Ascending aorta (tissue), 2 donors: ENCODE results near the gene RASSF10. TPM values are rescaled to one million over a fixed set of nuclear protein-coding genes. Genes with fewer than 3 reads are reported as not detected.

Experiments used
- DNase-seq, 2 donors: peaks; one replicate each; pipeline ENCODE4 v3.0.0-alpha.2; 2019; ENCODE audit warnings: low spot score in 2 of 2
- H3K27ac ChIP-seq, 2 donors: fragments of 200-600 bp; sonication (generic); one replicate each; pipeline ENCODE4 v1.5.1; 2016 to 2017; ENCODE audit warnings: mild to moderate bottlenecking in 1 of 2
- H3K27me3 ChIP-seq: fragments of 200-600 bp; sonication (generic); one replicate; pipeline ENCODE4 v1.5.1; 2017
- H3K36me3 ChIP-seq, 2 donors: fragments of 200-600 bp; sonication (generic); one replicate each; pipeline ENCODE4 v1.5.1; 2016
- H3K4me1 ChIP-seq, 2 donors: fragments of 200-600 bp; sonication (generic); one replicate each; pipeline ENCODE4 v1.5.1; 2016 to 2017; ENCODE audit warnings: mild to moderate bottlenecking in 1 of 2
- H3K4me3 ChIP-seq, 2 donors: fragments of 200-600 bp; sonication (generic); one replicate each; pipeline ENCODE4 v1.5.1; 2016 to 2017; ENCODE audit warnings: mild to moderate bottlenecking in 1 of 2
- H3K9me3 ChIP-seq, 2 donors: fragments of 200-600 bp; sonication (generic); one replicate each; pipeline ENCODE4 v1.5.1; 2016
- intact Hi-C: fragments of 100-400 bp; cut with DNase I; formaldehyde crosslinking; loops from one replicate; pipeline ENCODE4 v1.15.1; 2023
- total RNA-seq: library from RNA; depleted of rRNA; stranded (reverse); fragments of >200 nt; gene quantifications from one replicate; pipeline ENCODE4 v1.1.0, GENCODE V29; 2016
- TF ChIP-seq, protein P1 (sequence below), 3 experiments: fragments of 200-600 bp in 2 of 3; fragments of 450-650 bp in 1 of 3; sonication (generic) in 2 of 3; IDR thresholded peaks; one replicate each; pipeline ENCODE4 v1.5.1; 2016 to 2019; ENCODE audit warnings: antibody characterized with exemption in 3 of 3, mild to moderate bottlenecking in 1 of 3, moderate library complexity in 1 of 3

The RASSF10 gene
- total RNA-seq, 1 donor from 2014 or later = not detected

DNA sequence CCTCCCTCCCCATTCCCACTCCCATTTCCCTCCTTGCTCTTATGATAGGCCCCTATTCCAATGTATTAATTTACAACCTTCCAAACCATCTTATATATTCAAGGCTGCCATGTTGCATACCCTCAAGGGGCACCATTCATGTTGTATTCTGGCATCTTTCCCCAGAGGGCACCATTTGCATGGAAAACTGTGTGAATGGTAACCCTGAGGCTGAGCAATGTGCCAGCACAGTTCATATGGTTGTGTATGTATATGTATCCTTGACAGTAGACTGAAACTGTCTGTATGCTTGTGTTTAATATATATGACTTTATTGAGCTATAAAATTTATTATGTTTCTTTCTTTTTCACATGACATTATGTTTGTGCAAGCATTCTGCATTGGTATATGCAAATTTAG is 7.3 kb downstream of the RASSF10 start:
- no peak for DNase-seq
- intact Hi-C loops = no loop called here
- TF ChIP-seq, protein P1, sequence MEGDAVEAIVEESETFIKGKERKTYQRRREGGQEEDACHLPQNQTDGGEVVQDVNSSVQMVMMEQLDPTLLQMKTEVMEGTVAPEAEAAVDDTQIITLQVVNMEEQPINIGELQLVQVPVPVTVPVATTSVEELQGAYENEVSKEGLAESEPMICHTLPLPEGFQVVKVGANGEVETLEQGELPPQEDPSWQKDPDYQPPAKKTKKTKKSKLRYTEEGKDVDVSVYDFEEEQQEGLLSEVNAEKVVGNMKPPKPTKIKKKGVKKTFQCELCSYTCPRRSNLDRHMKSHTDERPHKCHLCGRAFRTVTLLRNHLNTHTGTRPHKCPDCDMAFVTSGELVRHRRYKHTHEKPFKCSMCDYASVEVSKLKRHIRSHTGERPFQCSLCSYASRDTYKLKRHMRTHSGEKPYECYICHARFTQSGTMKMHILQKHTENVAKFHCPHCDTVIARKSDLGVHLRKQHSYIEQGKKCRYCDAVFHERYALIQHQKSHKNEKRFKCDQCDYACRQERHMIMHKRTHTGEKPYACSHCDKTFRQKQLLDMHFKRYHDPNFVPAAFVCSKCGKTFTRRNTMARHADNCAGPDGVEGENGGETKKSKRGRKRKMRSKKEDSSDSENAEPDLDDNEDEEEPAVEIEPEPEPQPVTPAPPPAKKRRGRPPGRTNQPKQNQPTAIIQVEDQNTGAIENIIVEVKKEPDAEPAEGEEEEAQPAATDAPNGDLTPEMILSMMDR (IDR thresholded peaks at IDR 0.05) = no peak
- Histone ChIP-seq H3K4me1 (no peaks in the 10 kb centered on the region), H3K9me3 (no peaks in the 10 kb centered on the region), H3K36me3 (no peaks in the 10 kb centered on the region), H3K4me3 (no peak overlapping the region), H3K27ac (no peak overlapping the region), H3K27me3 (no peaks in the 10 kb centered on the region)

GRCh38 chr11:13019313-13019712 is 10.2 kb downstream of the RASSF10 start:
- H3K27ac ChIP-seq = no peak overlapping the region
- DNase-seq = no peak
- intact Hi-C loops = no loop called here
- no peak overlapping the region for H3K4me3 ChIP-seq
- no peaks in the 10 kb centered on the region for H3K36me3 ChIP-seq
- TF ChIP-seq, protein P1 (IDR thresholded peaks at IDR 0.05) = no peak
- H3K27me3 ChIP-seq = no peaks in the 10 kb centered on the region
- H3K4me1 ChIP-seq = no peaks in the 10 kb centered on the region
- no peaks in the 10 kb centered on the region for H3K9me3 ChIP-seq

GRCh38 chr11:13023423-13023822 is 14.3 kb downstream of the RASSF10 start:
- H3K27me3 ChIP-seq = no peaks in the 10 kb centered on the region
- no peak overlapping the region for H3K27ac ChIP-seq
- no peak for DNase-seq
- TF ChIP-seq, protein P1 (IDR thresholded peaks at IDR 0.05) = no peak
- no peaks in the 10 kb centered on the region for H3K4me1 ChIP-seq
- intact Hi-C loops = no loop called here
- H3K9me3 ChIP-seq = no peaks in the 10 kb centered on the region
- no peak overlapping the region for H3K4me3 ChIP-seq
- H3K36me3 ChIP-seq = no peaks in the 10 kb centered on the region

DNA sequence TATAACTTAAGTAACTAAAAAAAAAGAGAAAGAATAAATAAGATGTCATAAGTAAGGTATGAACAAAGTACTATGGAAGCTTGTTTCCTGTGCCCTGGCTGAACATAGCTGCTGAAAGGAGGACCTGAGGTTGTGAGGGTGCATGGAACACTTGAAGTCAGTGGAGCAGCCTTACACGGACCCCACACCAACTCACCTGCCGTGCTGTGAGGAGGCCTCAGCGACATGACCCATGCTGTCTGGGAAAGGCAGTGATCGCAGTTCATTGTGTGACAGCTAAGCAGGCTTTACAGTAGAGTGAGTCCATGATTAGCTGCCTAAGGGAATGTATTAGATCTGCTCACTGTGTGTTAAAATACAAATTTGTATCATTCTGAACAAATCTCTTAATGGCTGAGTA is 17.6 kb downstream of the RASSF10 start:
- Histone ChIP-seq H3K4me1 (no peaks in the 10 kb centered on the region), H3K36me3 (no peaks in the 10 kb centered on the region), H3K9me3 (no peaks in the 10 kb centered on the region), H3K27me3 (no peaks in the 10 kb centered on the region), H3K4me3 (no peak overlapping the region), H3K27ac (no peak overlapping the region)
- TF ChIP-seq, protein P1 (IDR thresholded peaks at IDR 0.05) = no peak
- intact Hi-C loops = no loop called here
- DNase-seq = no peak

DNA sequence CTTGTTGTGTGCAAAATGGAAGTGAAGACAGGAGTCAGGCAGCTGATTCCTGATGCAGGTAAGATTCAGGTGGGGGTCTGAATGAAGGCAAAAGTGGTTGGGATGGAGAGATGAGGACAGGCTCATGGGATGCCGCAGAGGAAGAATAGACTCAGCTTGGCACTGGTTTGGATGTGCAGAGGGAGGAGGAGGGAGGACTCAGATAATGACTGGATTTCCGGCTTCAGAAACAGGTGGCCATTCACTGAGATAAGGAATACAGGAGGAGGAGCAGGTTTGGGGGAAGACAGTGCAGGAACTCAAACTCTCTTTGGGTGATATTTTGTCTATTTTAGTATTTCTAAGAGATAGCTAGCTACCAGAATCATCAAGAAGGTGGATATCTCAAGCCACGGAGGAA is 19.2 kb downstream of the RASSF10 start:
- Histone ChIP-seq H3K27me3 (no peaks in the 10 kb centered on the region), H3K9me3 (no peaks in the 10 kb centered on the region), H3K4me3 (no peak overlapping the region), H3K4me1 (no peaks in the 10 kb centered on the region), H3K27ac (no peak overlapping the region), H3K36me3 (no peaks in the 10 kb centered on the region)
- TF ChIP-seq, protein P1 (IDR thresholded peaks at IDR 0.05) = no peak
- intact Hi-C loops = no loop called here
- DNase-seq = no peak

GRCh38 chr11:13029872-13030271 is 20.8 kb downstream of the RASSF10 start:
- DNase-seq = no peak
- TF ChIP-seq, protein P1 (IDR thresholded peaks at IDR 0.05) = no peak
- Histone ChIP-seq H3K4me1 (no peaks in the 10 kb centered on the region), H3K27ac (no peak overlapping the region), H3K9me3 (no peaks in the 10 kb centered on the region), H3K4me3 (no peak overlapping the region), H3K36me3 (no peaks in the 10 kb centered on the region), H3K27me3 (no peaks in the 10 kb centered on the region)
- intact Hi-C loops = no loop called here
